Keratinocyte (primary cell): ENCODE measurements around the gene BMP7. TPM values are rescaled to one million over a fixed set of nuclear protein-coding genes. Genes with fewer than 3 reads are reported as not detected.

ENCODE experiments used
- DNase-seq: peaks from one replicate; pipeline ENCODE4 v3.0.0-alpha.2; 2011; ENCODE audit warnings: low read depth, missing footprints, low spot score
- FAIRE-seq: peaks from 2 replicates; lab custom pipeline; 2011; peaks lifted over from hg19 to GRCh38; lab: Jason Lieb, UNC
- H2AFZ ChIP-seq: 2 replicates; pipeline ENCODE4 v1.6.0; 2012; ENCODE audit warnings: low read length, control low read depth, inconsistent platforms; ENCODE audit not compliant: control insufficient read depth
- H3K27ac ChIP-seq: 2 replicates; pipeline ENCODE4 v1.5.1; 2011; ENCODE audit warnings: low read length; ENCODE audit not compliant: control insufficient read depth, insufficient read depth
- H3K27me3 ChIP-seq: 3 replicates; pipeline ENCODE4 v1.6.0; 2011; ENCODE audit warnings: low read length; ENCODE audit not compliant: control insufficient read depth, insufficient read depth; ENCODE audit errors: extremely low read depth
- H3K36me3 ChIP-seq, 2 experiments: 2 replicates in 1 of 2; 3 replicates in 1 of 2; pipeline ENCODE4 v1.5.1; 2011; ENCODE audit warnings: low read length in 2 of 2, mild to moderate bottlenecking in 1 of 2; ENCODE audit not compliant: control insufficient read depth in 2 of 2, insufficient read depth in 2 of 2; ENCODE audit errors: extremely low read depth in 1 of 2
- H3K4me1 ChIP-seq: 3 replicates; pipeline ENCODE4 v1.5.1; 2011; ENCODE audit warnings: low read length; ENCODE audit not compliant: control insufficient read depth, insufficient read depth; ENCODE audit errors: extremely low read depth
- H3K4me2 ChIP-seq: 3 replicates; pipeline ENCODE4 v1.6.0; 2011; ENCODE audit warnings: low read depth, low read length; ENCODE audit not compliant: control insufficient read depth, insufficient read depth; ENCODE audit errors: extremely low read depth
- H3K4me3 ChIP-seq, 3 experiments: fragments of 200-600 bp in 1 of 3; sonication (generic) in 1 of 3; 2 replicates in 2 of 3; 3 replicates in 1 of 3; pipeline ENCODE4 v1.5.1; 2011 to 2016; ENCODE audit warnings: low read length in 3 of 3, mild to moderate bottlenecking in 3 of 3, control low read depth in 2 of 3, inconsistent platforms in 1 of 3, low read depth in 1 of 3, mixed read lengths in 1 of 3, mixed run types in 1 of 3, moderate library complexity in 1 of 3; ENCODE audit not compliant: control insufficient read depth in 2 of 3, insufficient read depth in 2 of 3; ENCODE audit errors: extremely low read depth in 1 of 3
- H3K79me2 ChIP-seq: 2 replicates; pipeline ENCODE4 v1.6.0; 2012; ENCODE audit warnings: low read length; ENCODE audit not compliant: control insufficient read depth, insufficient read depth
- H3K9ac ChIP-seq: 3 replicates; pipeline ENCODE4 v1.6.0; 2011; ENCODE audit warnings: low read length; ENCODE audit not compliant: control insufficient read depth, insufficient read depth; ENCODE audit errors: extremely low read depth
- H3K9me1 ChIP-seq: 3 replicates; pipeline ENCODE4 v1.6.0; 2011; ENCODE audit warnings: low read length; ENCODE audit not compliant: control insufficient read depth, insufficient read depth; ENCODE audit errors: extremely low read depth
- H3K9me3 ChIP-seq: 2 replicates; pipeline ENCODE4 v1.5.1; 2012; ENCODE audit warnings: low read depth, low read length; ENCODE audit not compliant: control insufficient read depth
- H4K20me1 ChIP-seq: 3 replicates; pipeline ENCODE4 v1.6.0; 2011; ENCODE audit warnings: low read length; ENCODE audit not compliant: control insufficient read depth, insufficient read depth; ENCODE audit errors: extremely low read depth
- CTCF ChIP-seq, 3 experiments: IDR thresholded peaks in 1 of 3; conservative IDR thresholded peaks in 1 of 3; optimal IDR thresholded peaks in 1 of 3; 2 replicates in 2 of 3; 3 replicates in 1 of 3; pipeline versions ENCODE3 to v1.5.1; 2011; ENCODE audit warnings: low read length in 3 of 3, mild to moderate bottlenecking in 3 of 3, moderate library complexity in 2 of 3, control low read depth in 1 of 3, inconsistent platforms in 1 of 3; ENCODE audit not compliant: insufficient read depth in 2 of 3; ENCODE audit errors: extremely low read depth in 1 of 3
- EZH2 ChIP-seq: IDR thresholded peaks from one replicate; pipeline ENCODE4 v1.6.1; 2012; ENCODE audit warnings: inconsistent platforms, mild to moderate bottlenecking, low read length, moderate library complexity
- dilution Hi-C: fragments of 300-500 bp; cut with MboI; formaldehyde crosslinking; loops from one replicate; pipeline ENCODE4 v1.7.0; 2020; ENCODE audit warnings: low sequenced_read_pairs; ENCODE audit not compliant: extremely low pct_ligation_motif_present
- polyA plus RNA-seq, 5 experiments: library from polyadenylated mRNA; depleted of rRNA in 3 of 5; stranded (reverse) in 3 of 5; stranded (forward) in 1 of 5; unstranded in 1 of 5; fragments of >200 nt; gene quantifications; 1 replicate in 1 of 5; 2 replicates in 3 of 5; 3 replicates in 1 of 5; pipeline versions ENCODE4 v1.2.1 to v1.2.3, GENCODE V29; 2011 to 2012; ENCODE audit warnings: missing spikeins in 2 of 5, low read depth in 1 of 5, low replicate concordance in 1 of 5

BMP7 gene
- polyA plus RNA-seq, 1 donor (not counting 4 experiments of a cell fraction or from before 2014, with no cell fraction given) = 0.29 TPM

GRCh38 chr20:57278457-57278856 is 12.0 kb upstream of the BMP7 start:
- H3K4me2 ChIP-seq = no peak overlapping the region
- no peak overlapping the region for H3K9ac ChIP-seq

GRCh38 chr20:57277398-57278105 is 11.1 kb upstream of the BMP7 start:
- H3K9me1 ChIP-seq = no peaks in the 10 kb centered on the region
- dilution Hi-C loops = no loop called here
- no peaks in the 10 kb centered on the region for H3K9me3 ChIP-seq
- peaks cover 3% of the 10 kb centered on the region for H4K20me1 ChIP-seq
- no peak overlapping the region for H3K4me3 ChIP-seq
- H3K4me1 ChIP-seq = peaks cover 8% of the 10 kb centered on the region
- FAIRE-seq = no peak
- H3K36me3 ChIP-seq = no peaks in the 10 kb centered on the region
- no peak for DNase-seq
- no peak overlapping the region for H2AFZ ChIP-seq
- peaks cover 43% of the 10 kb centered on the region for H3K27me3 ChIP-seq
- no peak overlapping the region for H3K4me2 ChIP-seq
- H3K9ac ChIP-seq = no peak overlapping the region
- H3K79me2 ChIP-seq = no peaks in the 10 kb centered on the region
- TF ChIP-seq CTCF (optimal IDR thresholded peaks at IDR 0.05 in 1 of 3, IDR thresholded peaks at IDR 0.05 in 1 of 3, conservative IDR thresholded peaks at IDR 0.05 in 1 of 3; ENCODE audit: extremely low read depth in 1 of 3, insufficient read depth in 2 of 3, low read length in 3 of 3) (no peak), EZH2 (no peak)
- no peak overlapping the region for H3K27ac ChIP-seq

More at GRCh38 chr20:57278457-57278856, 12.0 kb upstream of the BMP7 start:
- dilution Hi-C loops = no loop called here
- H4K20me1 ChIP-seq = peaks cover 3% of the 10 kb centered on the region
- H3K4me1 ChIP-seq = peaks cover 8% of the 10 kb centered on the region
- no peak overlapping the region for H3K27ac ChIP-seq
- no peak overlapping the region for H2AFZ ChIP-seq
- H3K79me2 ChIP-seq = no peaks in the 10 kb centered on the region
- DNase-seq = no peak
- H3K9me3 ChIP-seq = no peaks in the 10 kb centered on the region
- FAIRE-seq = no peak
- H3K9me1 ChIP-seq = no peaks in the 10 kb centered on the region
- peaks cover 37% of the 10 kb centered on the region for H3K27me3 ChIP-seq
- H3K4me3 ChIP-seq = no peak overlapping the region
- H3K36me3 ChIP-seq = no peaks in the 10 kb centered on the region
- TF ChIP-seq EZH2 (no peak), CTCF (optimal IDR thresholded peaks at IDR 0.05 in 1 of 3, IDR thresholded peaks at IDR 0.05 in 1 of 3, conservative IDR thresholded peaks at IDR 0.05 in 1 of 3; ENCODE audit: extremely low read depth in 1 of 3, insufficient read depth in 2 of 3, low read length in 3 of 3) (no peak)
